ENCODE results near the gene HES4.

HES4 gene

DNA sequence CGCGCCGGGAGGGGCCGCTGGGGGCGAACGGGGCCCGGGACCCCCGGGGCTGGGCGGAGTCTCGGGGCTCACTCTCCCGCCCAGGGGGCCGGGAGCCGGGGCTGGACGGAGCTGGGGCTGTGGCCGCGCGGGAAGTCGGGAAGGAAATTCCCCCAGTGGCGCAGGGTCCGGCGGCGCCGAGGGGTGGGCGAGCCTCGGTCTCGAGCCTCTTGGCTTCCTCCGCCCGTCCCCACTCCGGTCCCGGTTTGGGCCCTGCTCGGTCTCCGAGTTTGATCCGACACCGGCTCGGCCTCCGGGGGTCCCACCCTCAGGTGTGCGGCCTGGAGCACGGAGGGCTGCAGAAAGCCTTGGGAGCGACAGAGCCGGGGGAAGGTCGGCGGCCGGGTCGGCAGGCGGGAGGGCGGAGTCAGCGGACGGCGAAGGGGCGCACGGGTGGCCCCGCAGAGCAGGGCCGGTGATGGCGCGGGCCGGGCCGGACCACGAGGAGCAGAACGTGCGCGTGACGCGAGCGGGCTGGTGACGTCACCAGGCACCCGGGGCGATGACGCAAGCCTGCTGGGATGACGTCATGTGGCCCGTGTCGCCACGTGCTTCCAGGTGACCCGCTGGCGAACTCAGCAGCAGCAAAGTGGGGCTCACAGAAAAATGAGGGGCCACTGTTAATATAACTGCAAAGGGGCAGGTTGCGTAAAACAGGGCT, 610 bp upstream of the HES4 start (continued):
- TF ChIP-seq REST (tag by site-specific recombination; IDR thresholded peaks at IDR 0.05) (peak; percentile 52; the same call in 1 of the 2 replicates), ZNF830 (tag by site-specific recombination; IDR thresholded peaks at IDR 0.05; ENCODE audit: low read depth) (no peak), ZNF324 (tag by site-specific recombination; IDR thresholded peaks at IDR 0.05) (peak; percentile 91), ZNF24 (tag by site-specific recombination; IDR thresholded peaks at IDR 0.05) (peak; percentile 77), HIC1 (tag by site-specific recombination; IDR thresholded peaks at IDR 0.05) (peak; percentile 94), SCRT1 (tag by site-specific recombination; IDR thresholded peaks at IDR 0.05; ENCODE audit: borderline replicate concordance) (no peak; the same call in 1 of the 2 replicates), ZNF2 (tag by site-specific recombination; IDR thresholded peaks at IDR 0.05) (peak; percentile 76), ZBTB48 (tag by site-specific recombination; IDR thresholded peaks at IDR 0.05) (peak; percentile 76), OSR2 (tag by site-specific recombination; IDR thresholded peaks at IDR 0.05) (peak; percentile 55), ZFP41 (tag by site-specific recombination; IDR thresholded peaks at IDR 0.05; ENCODE audit: borderline replicate concordance) (no peak), KLF16 (tag by site-specific recombination; IDR thresholded peaks at IDR 0.05) (peak; percentile 94), PRDM1 (tag by site-specific recombination; IDR thresholded peaks at IDR 0.05) (peak; percentile 75), RBAK (tag by site-specific recombination; IDR thresholded peaks at IDR 0.05) (no peak), PRDM2 (tag by site-specific recombination; IDR thresholded peaks at IDR 0.05; ENCODE audit: borderline replicate concordance) (peak; percentile 92; the same call in 1 of the 2 replicates), ZNF23 (tag by site-specific recombination; IDR thresholded peaks at IDR 0.05; ENCODE audit: borderline replicate concordance) (no peak), KLF9 (tag by site-specific recombination; IDR thresholded peaks at IDR 0.05; ENCODE audit: low read depth) (peak; percentile 63), ZNF776 (tag by site-specific recombination; IDR thresholded peaks at IDR 0.05; ENCODE audit: borderline replicate concordance) (no peak), ZBTB7A (tag by site-specific recombination; IDR thresholded peaks at IDR 0.05; ENCODE audit: low read depth) (peak; percentile 93)
- TF ChIP-seq, protein P1, sequence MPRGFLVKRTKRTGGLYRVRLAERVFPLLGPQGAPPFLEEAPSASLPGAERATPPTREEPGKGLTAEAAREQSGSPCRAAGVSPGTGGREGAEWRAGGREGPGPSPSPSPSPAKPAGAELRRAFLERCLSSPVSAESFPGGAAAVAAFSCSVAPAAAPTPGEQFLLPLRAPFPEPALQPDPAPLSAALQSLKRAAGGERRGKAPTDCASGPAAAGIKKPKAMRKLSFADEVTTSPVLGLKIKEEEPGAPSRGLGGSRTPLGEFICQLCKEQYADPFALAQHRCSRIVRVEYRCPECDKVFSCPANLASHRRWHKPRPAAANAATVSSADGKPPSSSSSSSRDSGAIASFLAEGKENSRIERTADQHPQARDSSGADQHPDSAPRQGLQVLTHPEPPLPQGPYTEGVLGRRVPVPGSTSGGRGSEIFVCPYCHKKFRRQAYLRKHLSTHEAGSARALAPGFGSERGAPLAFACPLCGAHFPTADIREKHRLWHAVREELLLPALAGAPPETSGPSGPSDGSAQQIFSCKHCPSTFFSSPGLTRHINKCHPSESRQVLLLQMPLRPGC (tag by site-specific recombination; IDR thresholded peaks at IDR 0.05), result peak; percentile 95
- TF ChIP-seq, protein P2, sequence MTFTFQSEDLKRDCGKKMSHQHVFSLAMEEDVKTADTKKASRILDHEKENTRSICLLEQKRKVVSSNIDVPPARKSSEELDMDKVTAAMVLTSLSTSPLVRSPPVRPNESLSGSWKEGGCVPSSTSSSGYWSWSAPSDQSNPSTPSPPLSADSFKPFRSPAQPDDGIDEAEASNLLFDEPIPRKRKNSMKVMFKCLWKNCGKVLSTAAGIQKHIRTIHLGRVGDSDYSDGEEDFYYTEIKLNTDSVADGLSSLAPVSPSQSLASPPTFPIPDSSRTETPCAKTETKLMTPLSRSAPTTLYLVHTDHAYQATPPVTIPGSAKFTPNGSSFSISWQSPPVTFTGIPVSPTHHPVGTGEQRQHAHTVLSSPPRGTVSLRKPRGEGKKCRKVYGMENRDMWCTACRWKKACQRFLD (tag by site-specific recombination; IDR thresholded peaks at IDR 0.05), result no peak
- TF ChIP-seq, protein P3, sequence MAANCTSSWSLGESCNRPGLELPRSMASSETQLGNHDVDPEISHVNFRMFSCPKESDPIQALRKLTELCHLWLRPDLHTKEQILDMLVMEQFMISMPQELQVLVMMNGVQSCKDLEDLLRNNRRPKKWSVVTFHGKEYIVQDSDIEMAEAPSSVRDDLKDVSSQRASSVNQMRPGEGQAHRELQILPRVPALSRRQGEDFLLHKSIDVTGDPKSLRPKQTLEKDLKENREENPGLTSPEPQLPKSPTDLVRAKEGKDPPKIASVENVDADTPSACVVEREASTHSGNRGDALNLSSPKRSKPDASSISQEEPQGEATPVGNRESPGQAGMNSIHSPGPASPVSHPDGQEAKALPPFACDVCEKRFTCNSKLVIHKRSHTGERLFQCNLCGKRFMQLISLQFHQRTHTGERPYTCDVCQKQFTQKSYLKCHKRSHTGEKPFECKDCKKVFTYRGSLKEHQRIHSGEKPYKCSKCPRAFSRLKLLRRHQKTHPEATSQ (tag by site-specific recombination; IDR thresholded peaks at IDR 0.05), result peak; percentile 98

Measured in HEK293 (cell line).